ENCODE data around the gene NNAT.
"Not testable (repeated sequence)": the region's sequence is repeated elsewhere in the genome, so short reads cannot be mapped to it uniquely, and the experiment has no call there.

- not testable (repeated sequence) for TF ChIP-seq EP300, POLR2A, CTCF (IDR thresholded peaks at IDR 0.05)
Observed at GRCh38 chr20:37554721-37555298, 33.8 kb downstream of the NNAT start.

Measured in stomach (tissue), 4 donors.